ENCODE measurements around the gene CFAP210. TPM values are rescaled to one million over a fixed set of nuclear protein-coding genes. Genes with fewer than 3 reads are reported as not detected.
"Not testable (repeated sequence)": the region's sequence is repeated elsewhere in the genome, so short reads cannot be mapped to it uniquely, and the experiment has no call there.

The CFAP210 gene
- total RNA-seq, 4 donors from 2014 or later: not detected

DNA sequence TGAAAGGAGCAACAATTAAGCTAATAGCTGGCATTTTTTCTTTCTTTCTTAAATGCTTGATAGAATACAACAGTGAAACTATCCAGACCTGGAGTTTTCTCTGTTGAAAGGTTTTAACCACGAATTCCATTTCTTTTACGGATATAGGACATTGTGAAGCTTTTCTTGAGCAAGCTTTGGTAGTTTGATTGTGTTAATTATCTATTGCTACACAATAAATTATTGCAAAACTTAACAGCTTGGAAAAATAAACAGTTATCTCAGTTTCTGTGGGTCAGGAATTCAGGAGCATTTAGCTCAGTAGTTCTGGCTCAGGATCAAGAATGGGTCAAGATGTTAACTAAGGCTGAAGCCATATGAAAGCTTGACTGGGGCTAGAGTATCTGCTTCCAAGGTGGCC is 11.7 kb upstream of the CFAP210 start:
- TF ChIP-seq POLR2A (IDR thresholded peaks at IDR 0.05) (no peak), POLR2AphosphoS5 (IDR thresholded peaks at IDR 0.05) (no peak), EP300 (IDR thresholded peaks at IDR 0.05) (no peak)
- TF ChIP-seq, protein P1, sequence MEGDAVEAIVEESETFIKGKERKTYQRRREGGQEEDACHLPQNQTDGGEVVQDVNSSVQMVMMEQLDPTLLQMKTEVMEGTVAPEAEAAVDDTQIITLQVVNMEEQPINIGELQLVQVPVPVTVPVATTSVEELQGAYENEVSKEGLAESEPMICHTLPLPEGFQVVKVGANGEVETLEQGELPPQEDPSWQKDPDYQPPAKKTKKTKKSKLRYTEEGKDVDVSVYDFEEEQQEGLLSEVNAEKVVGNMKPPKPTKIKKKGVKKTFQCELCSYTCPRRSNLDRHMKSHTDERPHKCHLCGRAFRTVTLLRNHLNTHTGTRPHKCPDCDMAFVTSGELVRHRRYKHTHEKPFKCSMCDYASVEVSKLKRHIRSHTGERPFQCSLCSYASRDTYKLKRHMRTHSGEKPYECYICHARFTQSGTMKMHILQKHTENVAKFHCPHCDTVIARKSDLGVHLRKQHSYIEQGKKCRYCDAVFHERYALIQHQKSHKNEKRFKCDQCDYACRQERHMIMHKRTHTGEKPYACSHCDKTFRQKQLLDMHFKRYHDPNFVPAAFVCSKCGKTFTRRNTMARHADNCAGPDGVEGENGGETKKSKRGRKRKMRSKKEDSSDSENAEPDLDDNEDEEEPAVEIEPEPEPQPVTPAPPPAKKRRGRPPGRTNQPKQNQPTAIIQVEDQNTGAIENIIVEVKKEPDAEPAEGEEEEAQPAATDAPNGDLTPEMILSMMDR (IDR thresholded peaks at IDR 0.05): no peak
- no peaks in the 10 kb centered on the region for H3K27me3 ChIP-seq
- H3K36me3 ChIP-seq: no peaks in the 10 kb centered on the region
- H3K9me3 ChIP-seq: no peaks in the 10 kb centered on the region
- DNase-seq (ENCODE audit: low spot score in 2 of 2): no peak
- H3K4me1 ChIP-seq: no peaks in the 10 kb centered on the region
- 67% methylated on average over 2 of the region's 2 CpGs for WGBS
- H3K4me3 ChIP-seq: no peak overlapping the region
- H3K27ac ChIP-seq: no peak overlapping the region

DNA sequence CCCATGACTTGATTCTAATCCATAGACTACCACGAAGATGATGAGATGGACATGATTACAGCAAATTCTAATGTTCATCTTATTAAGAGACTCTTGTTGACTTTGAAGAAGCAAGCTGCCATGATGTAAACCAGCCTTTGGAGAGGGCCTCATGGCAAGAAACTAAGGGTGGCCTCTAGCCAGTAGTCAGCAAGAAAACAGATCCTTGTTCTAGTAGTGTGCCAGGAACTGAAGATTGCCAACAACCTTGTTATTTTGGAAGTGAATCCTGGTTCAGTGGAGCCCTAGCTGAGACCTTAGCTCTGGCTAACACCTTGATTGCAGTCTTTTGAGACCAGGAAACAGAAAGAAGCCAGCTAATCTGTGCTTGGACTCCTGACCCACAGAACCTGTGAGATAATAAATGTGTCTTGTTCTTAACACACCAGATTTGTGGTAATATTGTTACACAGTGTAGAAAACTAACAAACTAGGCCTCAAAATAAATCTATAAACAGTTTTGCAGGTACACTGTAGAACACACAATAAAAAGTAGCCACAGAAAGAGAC is 10.0 kb upstream of the CFAP210 start:
- no peak for DNase-seq (ENCODE audit: low spot score in 2 of 2)
- H3K4me1 ChIP-seq: no peaks in the 10 kb centered on the region
- TF ChIP-seq POLR2AphosphoS5 (IDR thresholded peaks at IDR 0.05): no peak
- TF ChIP-seq POLR2A (IDR thresholded peaks at IDR 0.05): no peak
- TF ChIP-seq, protein P1 (IDR thresholded peaks at IDR 0.05): no peak
- no peak for TF ChIP-seq EP300 (IDR thresholded peaks at IDR 0.05)
- no peaks in the 10 kb centered on the region for H3K9me3 ChIP-seq
- WGBS: 75% methylated on average over 1 of the region's 1 CpG
- no peaks in the 10 kb centered on the region for H3K27me3 ChIP-seq
- H3K36me3 ChIP-seq: no peaks in the 10 kb centered on the region
- H3K4me3 ChIP-seq: no peak overlapping the region
- H3K27ac ChIP-seq: no peak overlapping the region

DNA sequence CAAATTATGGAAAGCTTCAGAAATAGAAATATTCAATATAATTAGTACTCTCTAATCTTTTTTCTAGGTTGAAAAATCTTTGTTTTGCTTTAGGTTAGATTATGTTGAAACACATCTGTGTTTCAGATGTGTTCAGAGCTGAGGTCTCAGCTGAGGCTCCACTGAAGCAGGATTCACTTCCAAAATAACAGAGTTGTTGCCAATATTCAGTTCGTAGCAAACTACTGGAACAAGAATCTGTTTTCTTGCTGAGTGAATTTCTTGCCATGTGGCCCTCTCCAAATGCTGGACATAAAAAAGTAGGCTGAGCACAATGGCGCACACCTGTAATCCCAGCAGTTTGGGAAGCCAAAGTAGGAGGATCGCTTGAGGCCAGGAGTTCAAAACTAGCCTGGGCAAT is 8.8 kb upstream of the CFAP210 start:
- DNase-seq (ENCODE audit: low spot score in 2 of 2): no peak
- Histone ChIP-seq H3K27me3 (no peaks in the 10 kb centered on the region), H3K9me3 (no peaks in the 10 kb centered on the region)

DNA sequence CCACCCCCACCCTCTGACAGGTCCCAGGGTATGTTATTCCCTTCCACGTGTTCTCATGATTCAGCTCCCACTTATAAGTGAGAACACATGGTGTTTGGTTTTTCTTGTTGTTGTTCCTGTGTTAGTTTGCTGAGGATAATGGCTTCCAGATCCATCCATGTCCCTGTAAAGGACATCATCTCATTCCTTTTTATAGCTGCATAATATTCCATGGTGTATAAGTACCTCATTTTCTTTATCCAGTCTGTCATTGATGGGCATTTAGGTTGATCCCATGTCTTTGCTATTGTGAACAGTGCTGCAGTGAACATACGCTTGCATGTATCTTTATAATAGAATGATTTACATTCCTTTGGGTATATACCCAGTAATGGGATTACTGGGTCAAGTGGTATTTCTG is 5.0 kb upstream of the CFAP210 start:
- not testable (repeated sequence) for DNase-seq (ENCODE audit: low spot score in 2 of 2); H3K4me3 ChIP-seq; H3K27ac ChIP-seq; H3K27me3 ChIP-seq; H3K9me3 ChIP-seq; H3K36me3 ChIP-seq; H3K4me1 ChIP-seq
- 85% methylated on average over 2 of the region's 2 CpGs for WGBS

More for the DNA sequence above, 8.8 kb upstream of the CFAP210 start:
- no peaks in the 10 kb centered on the region for H3K36me3 ChIP-seq
- no peaks in the 10 kb centered on the region for H3K4me1 ChIP-seq
- WGBS: 78% methylated on average over 3 of the region's 3 CpGs
- H3K27ac ChIP-seq: no peak overlapping the region
- TF ChIP-seq POLR2A (IDR thresholded peaks at IDR 0.05) (no peak), POLR2AphosphoS5 (IDR thresholded peaks at IDR 0.05) (no peak), EP300 (IDR thresholded peaks at IDR 0.05) (no peak)
- TF ChIP-seq, protein P1 (IDR thresholded peaks at IDR 0.05): no peak
- H3K4me3 ChIP-seq: no peak overlapping the region

DNA sequence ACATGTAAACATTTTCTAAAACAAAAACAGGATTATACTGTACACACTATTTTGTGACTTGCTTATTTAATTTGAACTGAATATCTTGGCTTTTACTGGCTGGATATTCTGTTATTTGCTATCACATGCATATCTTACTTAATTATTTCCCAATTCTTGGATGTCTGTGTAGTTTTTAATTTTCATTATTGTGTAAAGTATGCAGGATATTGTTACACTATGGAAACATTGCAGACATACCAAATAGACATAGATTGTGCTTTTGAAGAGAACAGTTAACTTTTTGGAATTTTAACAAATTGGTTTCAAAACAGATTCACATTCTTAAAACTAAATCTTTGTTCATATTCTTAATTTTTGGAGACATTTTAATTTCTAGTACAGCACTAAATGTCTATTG is 2.2 kb upstream of the CFAP210 start:
- Histone ChIP-seq H3K27ac (no peak overlapping the region), H3K27me3 (no peaks in the 10 kb centered on the region), H3K9me3 (no peaks in the 10 kb centered on the region), H3K4me3 (no peak overlapping the region), H3K4me1 (peaks cover 7% of the 10 kb centered on the region), H3K36me3 (no peaks in the 10 kb centered on the region)
- no peak for TF ChIP-seq POLR2AphosphoS5 (IDR thresholded peaks at IDR 0.05)
- DNase-seq (ENCODE audit: low spot score in 2 of 2): no peak

DNA sequence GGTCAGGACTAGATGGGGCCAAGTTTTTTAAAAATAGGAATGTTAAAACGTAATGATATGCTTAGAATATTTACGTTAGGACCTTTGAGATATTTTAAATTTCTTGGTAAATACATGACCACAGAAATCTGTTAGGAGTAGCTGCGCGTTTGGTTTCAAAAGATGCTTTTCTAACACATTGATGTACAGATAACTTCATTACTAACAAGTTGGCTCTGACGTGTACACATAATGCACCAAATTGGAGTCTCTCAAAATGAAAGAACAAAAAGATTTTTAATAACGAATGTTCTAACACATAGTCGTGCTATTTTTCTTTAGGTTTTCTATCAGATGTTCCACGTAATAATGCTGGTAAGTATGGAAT is 672 bp upstream of the CFAP210 start:
- no peaks in the 10 kb centered on the region for H3K9me3 ChIP-seq
- WGBS: 26% methylated on average over 8 of the region's 8 CpGs
- no peak for DNase-seq (ENCODE audit: low spot score in 2 of 2)
- peak overlapping the region; percentile 87 for H3K27ac ChIP-seq
- H3K4me3 ChIP-seq: peak overlapping the region; percentile 89
- no peak for TF ChIP-seq POLR2A (IDR thresholded peaks at IDR 0.05)
- no peak for TF ChIP-seq EP300 (IDR thresholded peaks at IDR 0.05)
- TF ChIP-seq, protein P1 (IDR thresholded peaks at IDR 0.05): no peak
- no peak for TF ChIP-seq POLR2AphosphoS5 (IDR thresholded peaks at IDR 0.05)
- H3K4me1 ChIP-seq: peaks cover 7% of the 10 kb centered on the region
- H3K27me3 ChIP-seq: no peaks in the 10 kb centered on the region
- no peaks in the 10 kb centered on the region for H3K36me3 ChIP-seq

Data from suprapubic skin (tissue), 4 donors.